SK-N-DZ (cell line): ENCODE data around the gene TBX2. TPM values are rescaled to one million over a fixed set of nuclear protein-coding genes. Genes with fewer than 3 reads are reported as not detected.
"Not testable (repeated sequence)": the region's sequence is repeated elsewhere in the genome, so short reads cannot be mapped to it uniquely, and the experiment has no call there.

Experiments used
- DNase-seq: peaks from one replicate; pipeline ENCODE4 v3.0.0-alpha.2; 2015; ENCODE audit warnings: low spot score
- polyA plus RNA-seq, 2 experiments: library from polyadenylated mRNA; depleted of rRNA; stranded (reverse); fragments of >200 nt; gene quantifications; 2 replicates each; pipeline ENCODE4 v1.2.3, GENCODE V29; 2014

TBX2 gene
- polyA plus RNA-seq (2014; cell fraction: cytosol; rRNA removed): 153 and 188 TPM in 2 replicates
- 310 and 397 TPM in 2 replicates for polyA plus RNA-seq (2014; cell fraction: nucleus; rRNA removed)

GRCh38 chr17:61399131-61400065, at the start of gene TBX2:
TBX2 (plus strand) TSS chr17:61399843; CDS start chr17:61400177, 334 bp downstream.
- DNase-seq: peak; percentile 97

- DNase-seq: no peak
Observed at GRCh38 chr17:61351745-61352407, 47.8 kb upstream of the TBX2 start.

DNA sequence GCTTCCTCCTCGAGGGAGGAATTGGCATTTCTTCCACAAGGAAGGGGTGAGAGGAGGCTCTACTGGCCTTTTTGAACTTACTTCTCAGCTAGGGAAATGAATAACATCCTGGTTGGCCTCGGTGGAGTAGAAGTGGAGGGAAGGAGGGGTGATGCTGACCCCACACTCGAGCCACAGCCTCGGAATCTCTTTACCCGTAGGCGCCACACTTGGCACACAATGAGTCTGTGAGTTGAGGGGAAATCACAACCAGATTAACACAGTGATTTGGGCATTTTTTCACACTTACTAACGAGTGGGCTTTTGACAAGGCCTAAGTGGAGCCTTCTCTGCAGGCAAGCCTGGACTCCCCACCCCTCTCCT, 47.3 kb upstream of the TBX2 start:
- DNase-seq: no peak

- DNase-seq: no peak
Observed at GRCh38 chr17:61352781-61353491, 46.7 kb upstream of the TBX2 start.

- DNase-seq: no peak
Observed at GRCh38 chr17:61353615-61354014, 46.0 kb upstream of the TBX2 start.

GRCh38 chr17:61354895-61355874, 44.5 kb upstream of the TBX2 start:
- DNase-seq: peak; percentile 72

DNA sequence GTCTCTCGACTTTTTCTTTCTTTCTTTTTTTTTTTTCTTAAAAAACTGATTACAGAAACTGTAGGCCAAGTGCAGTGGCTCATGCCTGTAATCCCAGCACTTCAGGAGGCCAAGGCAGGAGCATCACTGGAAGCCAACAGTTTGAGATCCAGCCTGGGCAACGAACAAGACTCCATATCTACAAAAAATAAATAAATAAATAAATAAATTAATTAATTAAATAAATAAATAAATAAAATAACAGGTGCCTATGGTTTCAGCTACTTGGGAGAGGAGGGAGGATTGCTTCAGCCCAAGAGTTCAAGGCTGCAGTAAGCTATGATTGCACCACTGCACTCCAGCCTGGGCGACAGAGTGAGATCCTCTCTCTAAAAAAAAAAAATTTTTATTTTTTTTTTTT, 42.6 kb upstream of the TBX2 start:
- not testable (repeated sequence) for DNase-seq

- DNase-seq: not testable (repeated sequence)
Observed at GRCh38 chr17:61359513-61359912, 40.1 kb upstream of the TBX2 start.

DNA sequence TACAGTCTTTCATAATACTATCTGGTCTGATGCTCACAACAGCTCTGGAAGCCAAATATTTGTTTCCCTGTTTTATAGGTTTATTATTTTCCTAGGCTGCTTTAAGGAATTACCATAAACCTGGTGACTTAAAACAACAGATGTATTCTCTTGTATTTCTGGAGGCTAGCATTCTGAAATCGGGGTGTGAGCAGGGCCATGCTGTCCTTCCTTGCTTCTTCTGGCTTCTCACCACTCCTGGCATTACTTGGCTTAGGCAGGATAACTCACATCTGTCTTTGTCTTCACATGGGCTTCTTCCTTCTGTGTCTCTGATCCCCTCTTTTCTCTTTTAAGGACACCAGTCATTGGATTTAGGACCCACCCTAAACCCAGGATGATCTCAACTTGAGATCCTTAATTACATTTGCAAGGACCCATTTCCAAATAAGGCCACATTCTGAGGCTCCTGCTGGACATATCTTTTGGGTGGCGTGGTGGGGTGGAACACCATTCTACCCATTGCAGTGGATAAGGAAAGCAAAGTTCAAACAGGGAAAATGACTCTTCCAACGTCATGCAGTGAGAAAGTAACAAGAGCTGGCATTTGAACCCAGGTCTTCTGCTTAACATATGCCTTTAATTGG, 39.2 kb upstream of the TBX2 start:
- DNase-seq: no peak

DNA sequence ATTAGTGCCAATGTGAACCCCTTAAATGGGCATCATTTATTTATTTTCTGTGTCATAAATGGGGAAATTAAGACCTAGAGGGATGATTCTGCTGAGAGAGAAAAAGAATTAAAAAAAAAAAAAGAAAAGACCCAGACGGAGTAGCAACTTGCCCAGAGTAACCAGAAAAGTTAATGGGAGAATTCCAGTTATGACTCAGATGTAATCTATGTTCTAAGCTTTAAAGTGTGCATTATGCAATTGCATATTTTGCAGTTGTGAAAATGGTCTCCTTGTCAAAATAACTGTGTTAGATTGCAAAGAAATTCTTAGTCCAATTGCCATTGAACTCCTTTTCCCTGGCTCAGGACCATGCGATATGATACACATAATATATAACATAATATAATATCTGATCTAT, 38.6 kb upstream of the TBX2 start:
- DNase-seq: no peak

GRCh38 chr17:61362396-61362795, 37.2 kb upstream of the TBX2 start:
- no peak for DNase-seq

- DNase-seq: no peak
Observed at GRCh38 chr17:61362852-61363600, 36.6 kb upstream of the TBX2 start.

GRCh38 chr17:61363601-61364462, 35.8 kb upstream of the TBX2 start:
- no peak for DNase-seq

- no peak for DNase-seq
Observed at GRCh38 chr17:61364463-61364846, 35.2 kb upstream of the TBX2 start.

DNA sequence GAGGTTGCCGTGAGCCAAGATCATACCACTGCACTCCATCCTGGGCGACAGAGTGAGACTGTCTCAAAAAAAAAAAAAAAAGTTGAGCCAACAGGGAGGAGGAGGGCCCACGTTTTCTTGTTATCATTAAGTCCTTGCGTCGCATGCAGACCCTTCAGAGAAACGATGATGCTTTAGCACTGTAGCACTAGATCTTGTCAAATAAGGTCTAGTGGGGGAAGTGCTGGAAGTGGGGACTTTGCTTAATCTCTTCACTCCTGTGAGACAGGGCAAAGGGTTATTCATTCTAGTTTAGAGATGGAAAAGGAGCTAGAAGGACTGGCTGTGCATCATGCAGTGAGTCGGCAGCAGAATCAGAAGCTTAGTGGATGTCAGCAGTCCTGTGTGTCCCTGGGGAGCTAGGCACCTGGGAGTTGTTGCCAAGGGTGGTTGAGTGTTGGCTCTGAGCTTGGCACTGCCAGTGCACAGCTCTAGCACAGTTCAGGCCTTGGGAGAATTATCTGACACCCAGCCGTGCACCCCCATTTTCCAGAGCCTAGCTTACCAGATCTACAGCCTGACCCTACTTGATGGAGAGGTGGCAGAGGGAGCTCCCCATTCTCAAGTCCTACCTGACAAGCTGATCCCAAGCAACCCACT, 33.4 kb upstream of the TBX2 start:
- DNase-seq: no peak

DNA sequence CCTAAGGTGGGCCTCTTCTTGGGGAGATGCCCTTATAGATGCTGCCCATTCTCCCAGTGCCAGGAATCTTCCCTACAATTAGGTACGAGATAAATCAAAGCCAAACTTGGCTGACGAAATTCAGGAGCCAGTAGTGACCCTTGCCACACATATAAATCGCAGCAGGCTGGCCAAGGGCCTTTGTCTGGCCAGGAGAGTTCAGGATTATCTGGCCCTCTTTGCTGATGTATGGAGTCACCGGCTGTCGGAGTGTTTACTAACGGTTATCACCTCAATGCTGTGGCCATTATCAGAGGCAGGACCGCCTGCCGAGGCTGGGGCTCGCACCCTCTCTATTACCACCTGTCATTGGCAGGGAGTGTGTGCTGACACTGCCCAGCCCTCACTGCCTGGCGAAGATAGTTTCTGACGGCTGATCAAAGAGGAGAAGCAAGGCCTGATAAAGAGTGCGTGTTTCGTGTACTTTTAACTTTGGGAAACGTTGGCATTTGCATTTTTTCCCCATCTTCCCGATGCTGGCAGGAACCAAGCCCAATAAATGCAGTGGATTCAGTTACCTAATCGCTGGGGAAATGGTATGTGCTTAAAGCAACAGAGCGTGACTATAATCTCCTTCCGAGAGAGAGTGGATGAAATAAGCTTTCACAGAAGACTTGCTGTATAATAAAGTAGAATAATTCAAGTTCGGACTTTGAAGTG, 32.8 kb upstream of the TBX2 start:
- DNase-seq: no peak

- no peak for DNase-seq
Observed at GRCh38 chr17:61368049-61368831, 31.4 kb upstream of the TBX2 start.
